PC-3 (cell line): ENCODE results near the gene TCF12.

Source experiments
- CTCF ChIP-seq: fragments of 300-600 bp; sonication (generic); conservative IDR thresholded peaks from 2 replicates; pipeline ENCODE4 v1.5.1; 2017; ENCODE audit warnings: antibody characterized with exemption, low read depth, mild to moderate bottlenecking, low read length
- EZH2 ChIP-seq: fragments of 300-600 bp; sonication (generic); IDR thresholded peaks from one replicate; pipeline ENCODE4 v1.6.1; 2017; ENCODE audit warnings: antibody characterized with exemption, mild to moderate bottlenecking, low read length; ENCODE audit not compliant: unreplicated experiment
- EZH2phosphoT487 ChIP-seq: fragments of 300-600 bp; sonication (generic); IDR thresholded peaks from 2 replicates; pipeline ENCODE4 v1.6.1; 2018; ENCODE audit warnings: mild to moderate bottlenecking, antibody characterized with exemption, low read length, borderline replicate concordance

- TF ChIP-seq CTCF = no peak
- no peak for TF ChIP-seq EZH2
- no peak for TF ChIP-seq EZH2phosphoT487
Measured at GRCh38 chr15:57108296-57108695, 189.9 kb downstream of the TCF12 start.
